Erythroblast (primary cell): Measurements from ENCODE around the gene NOL4L.

Experiments
- DNase-seq, 2 experiments: peaks; one replicate each; lab custom pipeline; 2025; lab: John Stamatoyannopoulos, UW
- GATA1 ChIP-seq: IDR thresholded peaks from 2 replicates; pipeline ENCODE4 v1.6.1; 2011; ENCODE audit warnings: low read depth, mild to moderate bottlenecking, control low read depth, low read length, moderate library complexity
- POLR2A ChIP-seq: IDR thresholded peaks from 2 replicates; pipeline ENCODE4 v1.6.1; 2011; ENCODE audit warnings: mild to moderate bottlenecking, low read length

NOL4L gene

DNA sequence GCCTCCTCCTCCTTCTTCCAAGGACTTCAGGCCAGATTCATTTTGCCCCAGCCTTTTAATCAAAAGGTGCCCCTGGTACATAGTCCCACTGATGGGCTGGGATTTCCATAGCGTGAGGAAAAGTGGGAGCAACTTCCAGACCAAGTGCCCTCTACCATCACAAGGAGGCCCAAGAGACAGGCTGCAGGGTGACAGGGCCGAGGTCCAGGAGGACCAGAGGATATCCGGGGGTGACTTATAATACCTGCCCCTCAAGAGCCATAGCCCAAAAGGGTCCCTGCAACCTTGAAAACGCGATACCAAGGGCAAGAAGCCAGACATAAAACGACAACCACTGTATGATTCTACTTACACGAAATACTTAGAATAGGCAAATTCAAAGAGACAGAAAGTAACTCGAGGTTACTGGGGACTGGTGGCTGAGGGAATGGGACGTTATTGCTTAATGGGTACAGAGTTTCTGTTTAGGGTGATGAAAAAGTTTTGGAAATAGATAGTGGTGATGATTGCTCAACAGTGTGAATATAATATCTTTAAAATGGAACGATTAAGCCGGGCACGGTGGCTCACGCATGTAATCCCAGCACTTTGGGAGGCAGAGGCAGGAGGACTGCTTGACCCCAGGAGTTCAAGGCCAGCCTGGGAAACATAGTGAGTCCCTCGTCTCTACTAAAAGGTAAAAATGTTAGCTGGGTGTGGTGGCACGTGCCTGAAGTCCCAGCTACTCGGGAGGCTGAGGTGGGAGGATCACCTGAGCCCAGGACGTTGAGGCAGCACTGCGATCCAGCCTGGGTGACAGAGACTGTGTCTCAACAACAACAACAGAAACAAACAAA lies 71.9 kb downstream of the NOL4L start:
- TF ChIP-seq GATA1, result no peak
- no peak for TF ChIP-seq POLR2A
- no peak for DNase-seq

DNA sequence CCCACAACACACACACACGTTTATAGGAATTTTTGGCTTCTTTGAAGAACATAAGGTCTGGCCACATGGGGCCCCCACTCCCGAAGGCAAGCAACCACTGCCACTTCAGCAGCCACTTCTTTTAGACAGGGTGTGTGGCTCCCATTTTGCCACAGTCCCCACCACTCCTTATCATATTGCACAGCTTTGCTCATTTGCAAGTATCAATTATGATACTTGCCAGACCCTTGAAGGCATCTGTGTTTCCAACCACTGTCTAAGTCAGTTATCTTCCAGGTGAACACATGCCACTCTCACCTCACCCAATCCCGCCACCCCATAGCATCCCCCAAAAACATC lies 73.1 kb downstream of the NOL4L start:
- no peak for DNase-seq
- TF ChIP-seq POLR2A, result no peak
- no peak for TF ChIP-seq GATA1

DNA sequence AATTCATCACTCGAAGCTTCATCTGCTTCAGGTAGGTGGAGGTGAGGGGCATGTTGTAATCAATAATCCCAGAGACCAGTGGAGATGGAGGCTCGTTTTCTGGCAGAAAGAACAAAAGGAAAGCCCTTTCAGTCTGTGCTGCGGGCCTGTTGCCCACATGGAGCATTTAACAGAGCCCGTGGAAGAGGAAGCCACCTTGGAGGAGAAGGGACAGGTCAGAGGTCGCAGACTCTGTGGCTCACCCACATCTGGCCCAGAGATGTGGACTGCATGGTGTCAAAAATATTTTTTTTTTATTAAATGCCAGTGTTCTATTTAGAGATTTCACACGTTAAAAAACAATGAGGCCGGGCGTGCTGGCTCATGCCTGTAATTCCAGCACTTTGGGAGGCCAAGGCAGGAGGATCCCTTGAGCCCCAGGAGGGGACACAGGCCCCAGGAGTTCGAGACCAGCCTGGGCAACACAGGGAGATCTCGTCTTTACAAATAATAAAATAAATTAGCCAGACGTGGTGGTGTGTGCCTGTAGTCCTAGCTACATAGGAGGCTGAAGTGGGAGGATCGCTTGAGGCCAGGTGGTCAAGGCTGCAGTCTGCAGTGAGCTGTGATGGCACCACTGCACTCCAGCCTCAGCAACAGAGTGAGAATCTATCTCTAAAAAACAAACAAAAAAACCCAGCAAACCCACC lies 73.6 kb downstream of the NOL4L start:
- no peak for TF ChIP-seq POLR2A
- no peak for TF ChIP-seq GATA1
- DNase-seq, result no peak

DNA sequence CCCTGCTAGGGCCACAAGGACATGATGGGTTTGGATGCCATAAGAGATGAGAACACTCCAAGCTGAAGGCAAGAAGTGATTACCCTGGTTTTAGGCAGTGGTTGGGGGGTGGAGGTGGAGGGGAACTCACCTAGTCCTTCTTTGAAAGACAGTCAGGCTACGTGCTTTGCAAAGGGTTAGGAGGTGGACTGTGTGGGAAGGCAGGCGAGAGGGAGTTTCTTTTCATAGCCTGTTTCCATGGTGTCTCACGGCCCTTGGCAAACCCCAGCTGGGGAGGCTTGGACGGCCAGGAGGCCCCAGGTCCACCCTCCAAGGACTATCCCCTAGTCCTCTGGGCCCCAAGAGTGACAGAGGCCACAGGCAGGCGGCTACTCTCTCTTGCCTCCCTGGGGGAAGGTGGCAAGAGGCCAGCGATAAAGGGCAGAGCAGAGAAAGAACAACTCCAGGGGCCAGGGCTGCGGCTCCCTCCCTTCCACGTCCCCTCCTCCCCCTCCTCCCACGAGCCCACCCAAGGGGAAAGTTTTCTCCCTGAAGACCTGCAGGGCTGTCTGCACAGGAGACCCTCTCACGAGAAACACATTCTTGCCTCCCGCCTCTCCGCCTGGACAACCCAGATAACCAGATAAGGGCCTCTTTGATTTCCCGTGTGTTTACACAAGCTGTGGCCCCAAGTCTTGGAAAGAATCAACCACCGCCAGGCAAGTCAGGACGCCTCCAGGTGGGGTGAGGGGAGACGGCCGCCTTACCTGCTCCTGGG lies 74.4 kb downstream of the NOL4L start:
- DNase-seq, result peak; percentile 33 to 57
- TF ChIP-seq POLR2A (no peak), GATA1 (no peak)

- TF ChIP-seq POLR2A (no peak), GATA1 (no peak)
- DNase-seq, result no peak
Measured at GRCh38 chr20:32510120-32510600, 75.0 kb downstream of the NOL4L start.

DNA sequence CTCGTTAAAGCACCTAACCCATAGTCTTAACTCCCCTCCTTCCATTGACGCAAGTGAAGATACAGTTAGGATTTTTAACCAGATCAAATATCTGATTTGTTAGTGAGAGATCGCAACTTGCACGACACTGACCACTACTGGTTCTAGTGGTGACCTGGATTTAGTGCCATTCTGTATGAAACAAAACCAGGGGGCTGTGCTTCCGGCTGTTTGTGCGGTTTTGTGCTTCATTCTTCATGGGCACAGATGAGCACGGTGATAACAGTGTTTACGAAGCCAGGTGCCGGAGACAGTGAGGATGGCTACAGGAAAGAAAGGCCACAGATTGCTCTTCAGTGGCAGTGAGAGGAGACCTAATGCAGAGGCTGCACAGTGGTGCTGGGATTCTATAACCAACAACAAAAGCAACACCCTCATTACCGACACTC lies 75.5 kb downstream of the NOL4L start:
- TF ChIP-seq POLR2A, result no peak
- no peak for TF ChIP-seq GATA1
- DNase-seq, result no peak

DNA sequence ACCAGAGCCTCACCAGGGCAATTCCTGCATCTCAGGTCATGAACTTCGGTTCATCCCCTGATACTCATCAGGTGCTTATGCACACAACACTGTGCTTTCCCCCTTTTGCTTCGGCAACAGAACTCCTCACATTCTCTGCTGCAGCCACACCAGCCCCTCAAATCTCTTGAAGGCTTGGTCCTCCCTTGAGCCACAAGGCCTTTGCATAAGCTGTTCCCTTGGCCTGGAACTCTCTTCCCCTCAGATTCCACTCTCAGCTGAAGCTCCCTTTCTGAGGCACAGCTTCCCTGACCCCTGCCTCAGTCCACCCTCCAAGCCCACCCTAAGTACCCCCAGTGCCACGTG lies 76.4 kb downstream of the NOL4L start:
- no peak for DNase-seq
- TF ChIP-seq GATA1 (no peak), POLR2A (no peak)

DNA sequence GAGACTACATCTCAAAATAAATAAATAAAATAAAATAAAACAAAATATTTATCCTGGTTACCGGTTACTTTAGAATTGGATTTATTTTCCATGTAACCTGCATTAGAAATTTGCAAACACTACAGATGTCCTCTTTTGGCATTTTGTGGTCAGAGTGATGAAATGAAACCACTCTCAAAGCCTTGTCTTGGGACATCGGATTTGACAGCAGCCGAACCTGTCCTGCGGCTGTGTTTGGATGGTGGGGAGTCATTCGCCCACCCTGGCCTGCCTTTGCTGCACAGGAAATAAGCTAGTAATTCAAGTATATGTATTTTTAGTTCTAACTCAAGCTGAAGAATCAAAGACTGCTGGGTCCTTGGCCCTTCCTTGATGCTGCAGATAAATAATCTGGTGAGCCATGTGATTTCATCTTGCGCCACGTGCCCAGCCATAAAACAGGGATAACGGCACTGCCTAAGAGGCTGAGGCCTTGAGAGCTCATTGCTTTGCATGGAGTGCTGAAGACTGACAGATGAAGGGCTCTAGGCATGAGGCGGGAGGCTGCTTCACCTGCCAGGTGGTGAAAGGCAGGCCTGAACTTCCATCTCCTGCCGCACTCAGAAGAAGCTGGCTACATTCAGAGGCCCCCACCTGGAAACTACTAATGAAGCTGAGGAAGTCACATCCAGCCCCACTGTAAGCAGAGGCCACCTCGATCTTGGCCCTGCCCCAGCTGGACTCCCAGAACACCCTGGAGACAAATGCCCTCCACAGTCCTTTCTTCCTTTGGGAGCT lies 76.9 kb downstream of the NOL4L start:
- no peak for TF ChIP-seq GATA1
- no peak for DNase-seq

GRCh38 chr20:32506721-32507120 lies 78.4 kb downstream of the NOL4L start:
- DNase-seq, result no peak
- TF ChIP-seq GATA1 (no peak), POLR2A (no peak)

GRCh38 chr20:32505723-32506473 lies 79.2 kb downstream of the NOL4L start:
- DNase-seq, result no peak
- TF ChIP-seq POLR2A (no peak), GATA1 (no peak)

- DNase-seq, result no peak
- TF ChIP-seq GATA1, result no peak
Measured at GRCh38 chr20:32501709-32502108, 83.4 kb downstream of the NOL4L start.

- no peak for DNase-seq
- TF ChIP-seq GATA1, result no peak
- no peak for TF ChIP-seq POLR2A
Measured at GRCh38 chr20:32497589-32498224, 87.4 kb downstream of the NOL4L start.
